ENCODE measurements around the gene KIAA0825. TPM values are rescaled to one million over a fixed set of nuclear protein-coding genes. Genes with fewer than 3 reads are reported as not detected.

The KIAA0825 gene
- total RNA-seq, 1 donor from 2014 or later, result 5.8 TPM

- no peak overlapping the region for H3K4me3 Mint-ChIP-seq (ENCODE audit: low read depth)
- no peak for TF ChIP-seq CTCF (IDR thresholded peaks at IDR 0.05; ENCODE audit: unreplicated experiment)
- no peak for DNase-seq (ENCODE audit: low spot score, unreplicated experiment)
- H3K4me1 Mint-ChIP-seq (ENCODE audit: low read depth), result no peaks in the 10 kb centered on the region
- peaks cover 52% of the 10 kb centered on the region for H3K36me3 Mint-ChIP-seq (ENCODE audit: insufficient read depth)
- H3K27ac Mint-ChIP-seq, result no peak overlapping the region
- peaks cover 40% of the 10 kb centered on the region for H3K9me3 Mint-ChIP-seq (ENCODE audit: low read depth)
- H3K27me3 Mint-ChIP-seq, result no peaks in the 10 kb centered on the region
Measured at GRCh38 chr5:94658272-94658671, 39.9 kb upstream of the KIAA0825 start.

GRCh38 chr5:94649874-94650273 lies 31.5 kb upstream of the KIAA0825 start:
- H3K4me3 Mint-ChIP-seq (ENCODE audit: low read depth), result no peak overlapping the region
- TF ChIP-seq CTCF (IDR thresholded peaks at IDR 0.05; ENCODE audit: unreplicated experiment), result no peak
- no peaks in the 10 kb centered on the region for H3K4me1 Mint-ChIP-seq (ENCODE audit: low read depth)
- H3K36me3 Mint-ChIP-seq (ENCODE audit: insufficient read depth), result peaks cover 19% of the 10 kb centered on the region
- H3K27me3 Mint-ChIP-seq, result no peaks in the 10 kb centered on the region
- H3K27ac Mint-ChIP-seq, result no peak overlapping the region
- no peak for DNase-seq (ENCODE audit: low spot score, unreplicated experiment)
- peaks cover 5% of the 10 kb centered on the region for H3K9me3 Mint-ChIP-seq (ENCODE audit: low read depth)

GRCh38 chr5:94646758-94647157 lies 28.4 kb upstream of the KIAA0825 start:
- Mint-ChIP-seq H3K27me3 (no peaks in the 10 kb centered on the region), H3K36me3 (ENCODE audit: insufficient read depth) (peaks cover 4% of the 10 kb centered on the region), H3K27ac (no peak overlapping the region), H3K4me1 (ENCODE audit: low read depth) (no peaks in the 10 kb centered on the region), H3K9me3 (ENCODE audit: low read depth) (no peaks in the 10 kb centered on the region), H3K4me3 (ENCODE audit: low read depth) (no peak overlapping the region)
- no peak for DNase-seq (ENCODE audit: low spot score, unreplicated experiment)
- TF ChIP-seq CTCF (IDR thresholded peaks at IDR 0.05; ENCODE audit: unreplicated experiment), result no peak

GRCh38 chr5:94645053-94645452 lies 26.6 kb upstream of the KIAA0825 start:
- H3K27me3 Mint-ChIP-seq, result no peaks in the 10 kb centered on the region
- H3K4me1 Mint-ChIP-seq (ENCODE audit: low read depth), result no peaks in the 10 kb centered on the region
- TF ChIP-seq CTCF (IDR thresholded peaks at IDR 0.05; ENCODE audit: unreplicated experiment), result no peak
- DNase-seq (ENCODE audit: low spot score, unreplicated experiment), result no peak
- H3K36me3 Mint-ChIP-seq (ENCODE audit: insufficient read depth), result peaks cover 17% of the 10 kb centered on the region
- H3K27ac Mint-ChIP-seq, result no peak overlapping the region
- H3K4me3 Mint-ChIP-seq (ENCODE audit: low read depth), result no peak overlapping the region
- peaks cover 8% of the 10 kb centered on the region for H3K9me3 Mint-ChIP-seq (ENCODE audit: low read depth)

GRCh38 chr5:94640176-94640575 lies 21.8 kb upstream of the KIAA0825 start:
- H3K27ac Mint-ChIP-seq, result no peak overlapping the region
- H3K27me3 Mint-ChIP-seq, result no peaks in the 10 kb centered on the region
- H3K4me1 Mint-ChIP-seq (ENCODE audit: low read depth), result peaks cover 1% of the 10 kb centered on the region
- H3K9me3 Mint-ChIP-seq (ENCODE audit: low read depth), result peaks cover 26% of the 10 kb centered on the region
- H3K36me3 Mint-ChIP-seq (ENCODE audit: insufficient read depth), result peaks cover 37% of the 10 kb centered on the region
- TF ChIP-seq CTCF (IDR thresholded peaks at IDR 0.05; ENCODE audit: unreplicated experiment), result no peak
- no peak for DNase-seq (ENCODE audit: low spot score, unreplicated experiment)
- no peak overlapping the region for H3K4me3 Mint-ChIP-seq (ENCODE audit: low read depth)

All from progenitor cell of endocrine pancreas (in vitro differentiated cells).